ENCODE data around the gene TMEM187.
A peak's percentile ranks its signal among the peaks of the same experiment; 100 is the strongest.

TMEM187 gene

DNA sequence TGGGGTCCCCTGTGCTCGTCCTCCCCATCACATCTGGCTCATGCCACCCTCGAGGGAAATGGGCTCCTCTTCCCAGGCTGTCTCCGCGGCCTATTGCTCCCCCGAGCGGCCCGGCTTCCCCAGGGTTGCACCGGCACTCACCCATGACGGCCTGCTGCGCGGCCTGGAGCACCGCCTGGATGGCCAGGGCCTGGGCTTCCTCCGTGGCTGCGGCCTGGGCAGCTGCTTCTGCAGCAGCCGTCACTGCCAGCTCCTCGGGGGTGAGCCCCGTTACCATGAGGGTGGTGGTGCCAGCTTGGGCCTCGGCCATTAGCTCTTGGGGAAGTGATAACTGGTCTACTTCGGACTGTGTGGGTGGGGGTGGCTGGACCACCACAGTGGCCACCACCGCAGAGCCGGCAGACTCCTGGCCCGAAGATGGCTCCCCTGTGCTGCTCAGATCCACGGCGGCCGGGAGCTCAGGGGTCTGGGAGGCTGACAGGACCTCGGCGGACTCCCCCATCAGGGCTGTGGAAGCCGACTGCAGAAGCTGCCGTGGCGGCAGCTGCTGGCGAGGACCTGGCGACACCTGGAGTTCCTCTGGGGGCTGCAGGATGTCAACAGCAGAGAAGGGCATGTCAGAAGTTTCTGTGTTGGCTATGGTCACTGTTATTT lies 20.1 kb upstream of the TMEM187 start:
- in situ Hi-C loops (cut with MboI; ENCODE audit: low pct_unique_long_range_greater_than_20kb, low sequenced_read_pairs): no loop called here
- no peak for DNase-seq

DNA sequence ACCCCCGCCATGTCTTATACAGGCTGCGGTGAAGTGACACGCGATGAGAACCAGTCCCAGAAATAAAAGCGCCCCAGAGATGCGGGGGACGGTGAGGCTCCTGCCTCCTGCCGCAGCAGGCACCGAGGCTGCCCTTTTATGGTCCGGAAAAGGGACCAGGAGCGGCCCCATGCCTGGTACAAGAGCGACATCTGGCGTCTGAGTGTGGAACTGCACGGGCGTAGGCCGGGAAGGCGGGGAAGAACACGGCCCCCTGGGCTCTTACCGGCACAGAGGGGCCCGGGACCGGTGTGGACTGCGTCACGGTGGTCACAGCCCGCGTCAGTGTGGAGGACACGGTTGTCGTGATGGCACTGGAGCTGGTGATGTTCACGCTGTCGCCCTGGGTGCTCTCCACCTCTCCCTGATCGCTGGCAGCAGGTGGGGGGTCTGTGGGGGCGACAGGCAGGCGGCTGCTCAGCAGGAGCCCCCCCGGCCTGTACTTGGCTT lies 19.2 kb upstream of the TMEM187 start:
- DNase-seq: peak; percentile 86
- in situ Hi-C loops (cut with MboI; ENCODE audit: low pct_unique_long_range_greater_than_20kb, low sequenced_read_pairs): no loop called here

DNA sequence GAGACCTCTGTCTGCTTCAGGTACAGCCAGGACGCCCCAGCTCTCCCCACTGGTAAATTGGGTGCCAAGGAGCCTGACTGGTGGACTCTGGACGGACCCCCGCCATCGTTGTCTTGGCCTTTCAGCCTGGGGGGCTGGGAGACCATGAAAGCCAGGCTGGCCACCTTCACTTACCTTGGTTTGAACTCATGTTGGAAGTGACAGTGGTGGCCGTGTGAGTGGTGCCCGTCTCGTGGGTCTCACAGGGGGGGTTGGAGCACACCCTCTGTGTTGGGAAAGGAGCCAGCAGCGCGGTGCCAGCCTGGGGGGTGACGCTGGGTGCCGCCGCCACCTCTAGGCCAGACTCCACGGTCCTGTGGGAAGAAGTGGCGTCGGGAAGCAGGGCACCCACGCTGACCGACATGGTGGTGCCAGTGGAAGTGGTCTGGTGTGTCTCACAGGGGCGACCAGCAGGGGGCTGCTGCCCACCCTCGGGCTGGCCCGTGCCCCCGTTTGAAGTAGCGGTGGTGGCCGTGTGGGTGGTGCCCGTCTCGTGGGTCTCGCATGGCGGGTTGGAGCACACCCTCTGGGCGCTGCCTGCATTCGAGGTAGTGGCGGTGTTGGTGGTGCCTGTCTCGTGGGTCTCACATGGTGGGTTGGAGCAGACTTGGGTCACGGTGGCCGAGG lies 18.5 kb upstream of the TMEM187 start:
- in situ Hi-C loops (cut with MboI; ENCODE audit: low pct_unique_long_range_greater_than_20kb, low sequenced_read_pairs): no loop called here
- DNase-seq: no peak

DNA sequence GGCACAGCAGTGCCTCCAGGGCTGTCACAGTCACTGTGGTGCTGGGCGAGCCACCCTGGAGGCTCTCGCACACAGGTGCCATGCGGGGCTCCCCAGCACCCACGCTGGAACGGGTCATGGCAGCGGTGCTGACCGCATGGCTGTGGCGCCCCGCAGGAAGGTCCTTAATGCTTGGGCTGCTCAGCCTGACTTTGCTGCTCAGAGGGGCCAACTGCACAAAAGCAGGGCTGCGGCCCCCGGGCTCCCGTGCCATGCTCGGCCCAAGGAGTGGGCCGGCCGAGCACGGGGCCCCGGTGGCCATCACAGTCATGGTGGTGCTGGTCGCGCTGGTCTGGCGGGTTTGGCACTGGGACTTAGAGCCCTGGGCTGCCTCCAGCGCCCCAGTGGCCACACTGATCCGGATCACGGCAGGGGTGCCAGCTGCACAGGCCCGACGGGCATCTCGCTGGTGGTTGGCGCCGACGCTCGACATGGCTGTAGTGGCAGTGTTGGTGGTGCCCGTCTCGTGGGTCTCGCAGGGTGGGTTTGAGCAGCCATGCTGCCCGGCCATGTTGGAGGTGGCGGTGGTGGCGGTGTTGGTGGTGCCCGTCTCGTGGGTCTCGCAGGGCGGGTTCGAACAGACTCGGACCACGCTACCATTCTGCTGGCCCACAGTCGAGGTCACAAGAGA lies 17.9 kb upstream of the TMEM187 start:
- in situ Hi-C loops (cut with MboI; ENCODE audit: low pct_unique_long_range_greater_than_20kb, low sequenced_read_pairs): no loop called here

DNA sequence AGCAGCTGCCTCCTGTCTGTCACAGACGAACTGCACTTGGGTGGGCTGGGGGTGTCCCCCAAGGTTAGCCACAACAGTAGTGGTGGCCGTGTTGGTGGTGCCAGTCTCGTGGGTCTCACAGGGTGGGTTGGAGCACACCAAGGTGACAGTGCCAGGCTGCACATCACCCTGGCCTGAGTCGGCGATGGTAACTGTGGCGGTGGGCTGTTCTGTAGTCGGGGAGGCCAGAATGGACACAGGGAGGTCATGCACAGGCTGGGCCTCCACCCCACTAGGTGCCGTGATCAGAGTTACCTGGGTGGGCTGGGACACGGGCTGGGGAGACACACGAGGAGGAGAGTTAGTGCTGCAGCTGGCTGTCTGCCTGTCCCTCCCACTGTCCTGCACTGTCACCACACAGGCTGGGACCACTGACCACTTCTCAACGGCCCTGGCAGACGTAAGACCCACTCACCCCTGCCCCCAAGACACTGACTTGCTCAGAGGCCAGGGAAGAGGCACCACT lies 17.3 kb upstream of the TMEM187 start:
- no peak for DNase-seq
- in situ Hi-C loops (cut with MboI; ENCODE audit: low pct_unique_long_range_greater_than_20kb, low sequenced_read_pairs): no loop called here

More for the DNA sequence above, 17.9 kb upstream of the TMEM187 start:
- no peak for DNase-seq

DNA sequence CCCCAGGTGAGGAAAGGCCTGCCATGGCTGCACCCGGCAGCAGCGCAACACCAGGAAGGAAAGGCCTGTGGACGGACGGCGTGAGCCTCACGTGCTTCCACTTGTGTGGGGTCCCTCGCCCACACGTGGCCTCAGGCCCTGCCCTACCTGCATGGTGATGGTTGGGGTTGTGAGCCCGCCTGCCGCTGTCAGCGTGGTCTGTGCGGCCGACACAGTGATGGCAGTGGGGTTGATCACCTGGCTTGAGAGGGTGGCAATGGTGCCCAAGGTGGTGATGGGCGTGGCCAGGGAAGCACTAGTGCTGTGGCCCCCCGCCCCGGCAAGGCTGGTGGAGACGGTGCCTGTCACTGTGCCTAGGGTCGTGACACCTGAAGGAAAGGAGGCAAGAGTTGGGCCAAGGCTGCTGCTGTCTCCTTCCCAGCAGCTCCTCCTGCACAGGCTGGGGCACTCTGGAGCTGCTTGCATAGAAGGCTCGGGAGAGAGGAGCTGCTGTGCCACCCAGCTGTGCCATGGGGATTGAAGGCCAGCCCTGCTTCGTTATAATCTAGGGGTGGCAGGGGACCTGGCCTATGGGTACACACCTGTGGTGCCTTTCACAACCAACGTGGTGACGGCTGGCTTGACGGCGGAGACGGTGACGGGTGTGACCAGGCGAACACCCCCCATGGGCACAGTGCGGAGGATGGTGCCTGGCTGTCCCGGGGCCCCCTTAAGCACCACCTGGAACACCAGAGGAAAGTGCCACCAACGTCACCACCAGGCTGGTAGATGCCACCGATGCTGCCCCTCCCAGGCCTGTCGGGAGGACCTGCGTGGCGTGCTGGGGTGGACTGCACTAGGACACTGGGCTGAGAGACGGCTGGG lies 16.3 kb upstream of the TMEM187 start:
- in situ Hi-C loops (cut with MboI; ENCODE audit: low pct_unique_long_range_greater_than_20kb, low sequenced_read_pairs): no loop called here
- DNase-seq: no peak

DNA sequence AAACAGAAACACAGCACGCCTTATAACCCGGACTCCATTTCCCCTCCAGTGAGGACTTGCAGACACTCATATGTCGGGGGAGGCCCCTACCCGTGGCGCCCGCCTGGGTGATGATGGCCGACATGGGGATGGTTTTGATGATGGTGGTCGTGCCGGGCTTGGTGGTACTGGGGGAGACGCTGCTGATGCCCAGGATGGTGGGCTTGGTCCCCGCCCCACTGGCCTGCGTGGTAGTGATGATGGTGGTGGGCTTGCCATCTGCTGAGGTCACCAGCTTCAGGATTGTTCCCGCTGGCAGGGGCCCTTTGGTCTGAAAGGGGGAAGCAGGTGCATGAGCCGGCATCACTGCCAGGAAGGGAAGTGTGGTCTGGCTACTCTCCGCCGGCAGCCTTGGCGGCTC lies 15.3 kb upstream of the TMEM187 start:
- in situ Hi-C loops (cut with MboI; ENCODE audit: low pct_unique_long_range_greater_than_20kb, low sequenced_read_pairs): no loop called here
- no peak for DNase-seq

DNA sequence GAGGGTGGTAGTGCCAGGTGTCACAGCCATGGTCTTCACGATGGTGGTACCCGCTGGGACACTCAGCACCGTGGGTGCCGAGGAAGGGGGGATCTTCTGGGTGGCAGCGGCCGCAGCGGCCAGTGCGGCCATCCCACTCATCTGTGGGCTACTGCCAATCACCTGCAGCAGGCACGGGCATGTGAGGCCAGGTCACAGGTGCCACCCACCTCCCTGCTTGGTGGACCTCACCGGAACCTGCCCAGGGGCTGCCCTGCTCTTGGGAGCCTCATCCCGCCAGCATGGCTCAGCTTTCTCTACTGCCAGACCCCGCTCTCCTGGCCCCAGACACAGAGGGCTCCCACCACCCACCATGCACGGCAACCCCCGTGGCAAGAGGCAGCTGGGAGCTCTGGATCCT lies 13.9 kb upstream of the TMEM187 start:
- in situ Hi-C loops (cut with MboI; ENCODE audit: low pct_unique_long_range_greater_than_20kb, low sequenced_read_pairs): no loop called here
- DNase-seq: no peak

DNA sequence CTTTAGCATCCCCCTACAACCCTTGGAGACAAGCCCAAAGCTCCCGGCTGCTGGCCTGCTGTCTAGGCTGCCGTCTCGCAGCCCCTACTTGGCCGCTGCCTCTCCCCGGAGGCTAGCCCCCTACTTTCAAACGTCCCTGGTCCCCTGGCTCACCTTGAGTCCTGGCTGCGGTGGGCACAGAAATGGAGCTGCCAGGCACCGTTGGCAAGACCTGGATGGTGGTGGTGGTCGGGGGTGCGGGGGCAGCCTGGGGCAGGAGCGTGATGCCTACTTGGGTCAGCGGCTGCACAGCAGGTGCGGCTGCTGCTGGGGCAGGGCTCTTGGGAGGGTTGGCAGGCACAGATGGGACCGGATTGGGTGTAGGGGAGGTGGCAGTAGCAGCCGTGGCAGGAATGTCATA lies 12.9 kb upstream of the TMEM187 start:
- no peak for DNase-seq
- in situ Hi-C loops (cut with MboI; ENCODE audit: low pct_unique_long_range_greater_than_20kb, low sequenced_read_pairs): no loop called here

DNA sequence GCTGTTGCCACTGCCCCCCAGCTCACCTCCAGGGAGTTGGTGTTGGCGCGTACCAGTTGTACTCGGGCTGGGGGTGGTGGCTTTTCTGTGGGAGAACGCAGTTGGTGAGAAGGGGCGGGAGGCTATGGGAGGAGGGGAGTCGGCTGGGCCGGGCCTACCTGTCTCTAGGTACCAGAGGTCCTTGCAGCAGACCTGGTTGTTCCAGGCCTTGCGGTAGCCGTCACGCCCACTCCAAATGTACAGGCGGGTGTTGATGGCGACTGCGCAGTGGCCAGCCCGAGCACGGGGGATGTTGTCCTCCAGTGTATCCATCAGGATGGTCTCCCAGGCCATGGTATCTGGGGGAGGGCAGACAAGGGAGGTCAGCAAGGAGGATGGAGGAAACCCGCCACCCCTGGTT lies 12.5 kb upstream of the TMEM187 start:
- in situ Hi-C loops (cut with MboI; ENCODE audit: low pct_unique_long_range_greater_than_20kb, low sequenced_read_pairs): no loop called here
- DNase-seq: no peak

DNA sequence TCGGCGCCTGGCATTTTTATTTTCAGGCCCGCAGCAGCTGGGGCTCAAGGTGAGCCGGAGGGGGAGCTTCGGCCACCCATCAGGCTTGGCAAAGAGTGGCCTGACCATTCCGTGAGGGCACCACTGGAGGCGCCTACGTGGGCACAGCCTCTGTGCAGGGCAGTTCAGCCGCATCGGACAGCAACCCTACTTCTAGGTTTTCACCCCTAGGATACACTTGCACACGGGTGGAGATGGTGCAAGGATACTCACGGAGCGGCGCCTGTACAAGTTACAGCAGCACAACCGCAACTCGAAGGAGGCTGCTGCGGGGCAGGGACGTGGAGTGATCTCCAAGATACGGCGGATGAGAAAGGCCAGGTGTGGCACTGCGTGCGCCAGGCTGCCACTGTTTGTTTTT lies 11.8 kb upstream of the TMEM187 start:
- DNase-seq: no peak
- in situ Hi-C loops (cut with MboI; ENCODE audit: low pct_unique_long_range_greater_than_20kb, low sequenced_read_pairs): no loop called here

DNA sequence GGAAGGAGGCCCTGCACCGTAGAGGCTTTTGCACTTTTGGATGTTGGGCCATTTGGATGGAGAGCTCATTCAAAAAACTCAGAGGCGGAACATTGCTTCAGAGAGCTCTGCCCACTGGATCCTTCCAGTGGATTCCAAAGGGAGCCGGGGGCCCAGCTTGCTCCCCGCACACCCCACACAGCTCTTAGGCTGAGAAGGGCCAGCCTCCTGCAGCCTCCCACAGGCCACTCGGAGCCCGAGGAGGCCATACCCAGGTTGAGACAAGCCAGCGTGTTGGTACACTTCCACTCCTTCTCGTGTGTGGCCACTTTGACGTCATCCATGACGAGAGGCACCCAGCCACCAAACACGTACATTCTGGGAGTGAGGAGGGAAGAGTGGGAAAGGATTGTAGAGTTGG lies 11.3 kb upstream of the TMEM187 start:
- in situ Hi-C loops (cut with MboI; ENCODE audit: low pct_unique_long_range_greater_than_20kb, low sequenced_read_pairs): no loop called here
- no peak for DNase-seq

DNA sequence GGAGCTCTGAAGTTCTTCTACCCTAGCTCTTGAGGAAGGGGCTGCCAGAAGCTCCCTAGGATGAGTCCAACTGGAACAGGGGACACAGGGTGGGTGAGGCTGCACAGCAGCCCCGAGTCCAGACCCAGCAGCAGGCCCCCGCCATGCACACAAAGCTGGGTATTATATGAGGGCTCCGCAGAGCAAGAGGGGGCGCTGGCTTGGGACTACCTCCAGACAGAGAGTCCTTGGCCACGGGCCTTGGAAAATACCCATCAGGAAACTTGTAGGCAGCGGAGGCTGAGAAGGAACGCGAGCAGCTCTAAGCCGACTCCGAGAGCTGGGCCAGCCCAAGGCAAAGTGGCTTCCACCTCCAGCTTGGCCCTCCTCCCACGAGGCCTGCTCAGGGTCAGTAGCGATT lies 9.0 kb upstream of the TMEM187 start:
- no peak for DNase-seq
- in situ Hi-C loops (cut with MboI; ENCODE audit: low pct_unique_long_range_greater_than_20kb, low sequenced_read_pairs): no loop called here

DNA sequence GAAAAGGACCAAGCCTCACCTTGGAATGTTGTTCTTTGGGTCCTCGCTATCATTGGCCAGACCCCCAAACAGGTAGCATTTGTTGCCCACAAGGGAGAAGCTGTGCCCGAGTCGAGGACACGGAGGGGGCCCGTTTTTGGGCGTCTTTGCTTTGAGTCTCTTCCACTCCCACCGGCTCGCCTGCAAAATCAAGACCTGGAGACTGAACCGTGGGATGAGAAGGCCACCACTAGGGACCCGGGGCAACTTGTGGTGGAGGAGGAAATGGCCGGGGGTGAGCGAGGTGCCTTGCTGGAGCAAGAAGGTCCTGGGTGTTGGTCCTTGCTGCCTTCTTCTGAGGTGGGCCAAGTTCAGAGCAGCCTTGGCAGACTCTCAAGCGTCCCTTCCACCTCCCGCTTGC lies 8.4 kb upstream of the TMEM187 start:
- in situ Hi-C loops (cut with MboI; ENCODE audit: low pct_unique_long_range_greater_than_20kb, low sequenced_read_pairs): no loop called here
- no peak for DNase-seq

DNA sequence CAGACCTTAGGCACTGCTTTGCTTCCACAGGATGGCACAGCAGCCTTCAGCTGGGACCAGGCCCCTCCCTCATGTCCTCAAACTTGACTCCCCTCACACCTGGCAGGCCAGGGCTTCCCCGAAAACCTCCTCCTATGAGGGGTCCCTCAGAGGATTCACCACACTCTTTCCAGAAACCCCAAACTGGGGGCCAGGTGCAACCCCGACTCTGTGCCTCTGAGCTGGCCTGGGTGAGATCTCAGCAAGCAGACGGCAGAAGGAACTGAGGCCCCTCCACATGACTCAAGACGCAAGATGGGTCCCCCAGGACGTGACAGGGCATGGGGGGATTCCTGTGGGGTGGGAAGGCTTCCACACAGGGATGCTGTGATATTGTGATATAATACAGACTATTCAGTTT lies 7.1 kb upstream of the TMEM187 start:
- in situ Hi-C loops (cut with MboI; ENCODE audit: low pct_unique_long_range_greater_than_20kb, low sequenced_read_pairs): no loop called here
- no peak for DNase-seq

DNA sequence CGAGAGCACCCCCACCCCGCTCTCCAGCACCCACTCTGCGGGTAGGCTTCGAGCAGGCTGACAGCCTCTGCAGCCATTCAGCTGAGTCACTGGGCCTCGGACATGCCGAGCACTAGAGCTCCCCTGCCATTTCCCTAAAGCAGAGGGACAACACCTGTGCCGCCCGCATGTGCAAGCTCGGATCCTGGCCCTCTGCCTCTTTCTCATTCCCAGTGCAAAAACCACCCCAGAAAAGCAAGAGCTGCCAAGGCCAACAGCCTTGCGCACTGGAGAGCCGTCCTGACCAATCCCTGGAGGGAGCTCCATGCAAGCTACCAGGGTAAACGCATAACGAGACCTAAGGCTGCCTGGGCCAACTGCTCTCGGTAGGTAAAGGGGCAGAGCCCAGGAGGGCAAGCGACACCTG lies 6.3 kb upstream of the TMEM187 start:
- DNase-seq: no peak
- in situ Hi-C loops (cut with MboI; ENCODE audit: low pct_unique_long_range_greater_than_20kb, low sequenced_read_pairs): no loop called here

DNA sequence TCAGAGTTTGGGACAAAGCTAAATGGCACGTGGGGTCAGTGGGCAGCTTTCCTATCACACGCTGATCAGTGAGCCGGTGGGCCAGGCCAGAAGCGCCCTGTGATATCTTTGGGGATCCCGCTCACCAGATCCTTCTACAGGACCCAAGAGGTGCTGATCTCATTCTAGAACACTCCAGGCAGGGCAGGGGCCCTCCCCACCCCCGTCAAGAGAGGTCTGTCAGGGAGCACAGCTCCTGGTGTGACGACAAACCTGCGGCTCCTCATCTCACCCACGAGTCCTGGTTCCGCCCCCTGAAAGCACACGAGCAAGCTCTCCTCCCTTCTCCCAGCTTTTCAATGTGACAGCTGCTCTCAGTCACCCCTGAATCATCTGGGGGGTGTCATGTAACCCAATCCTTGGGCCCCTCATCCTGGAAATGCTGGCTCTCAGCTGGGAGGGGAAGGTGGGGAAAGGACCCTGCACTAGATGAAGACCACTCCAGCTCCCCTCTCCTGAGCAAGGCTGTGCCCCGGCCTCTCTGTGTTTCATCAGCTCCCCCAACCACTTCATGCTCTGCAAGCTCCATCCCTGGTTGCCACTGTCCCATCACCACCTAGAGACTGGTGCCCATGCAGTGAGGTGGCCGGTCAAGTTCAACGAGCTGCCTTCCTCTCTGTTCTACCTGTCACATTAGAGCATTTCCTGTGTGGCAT lies 5.6 kb upstream of the TMEM187 start:
- no peak for DNase-seq
- in situ Hi-C loops (cut with MboI; ENCODE audit: low pct_unique_long_range_greater_than_20kb, low sequenced_read_pairs): no loop called here

DNA sequence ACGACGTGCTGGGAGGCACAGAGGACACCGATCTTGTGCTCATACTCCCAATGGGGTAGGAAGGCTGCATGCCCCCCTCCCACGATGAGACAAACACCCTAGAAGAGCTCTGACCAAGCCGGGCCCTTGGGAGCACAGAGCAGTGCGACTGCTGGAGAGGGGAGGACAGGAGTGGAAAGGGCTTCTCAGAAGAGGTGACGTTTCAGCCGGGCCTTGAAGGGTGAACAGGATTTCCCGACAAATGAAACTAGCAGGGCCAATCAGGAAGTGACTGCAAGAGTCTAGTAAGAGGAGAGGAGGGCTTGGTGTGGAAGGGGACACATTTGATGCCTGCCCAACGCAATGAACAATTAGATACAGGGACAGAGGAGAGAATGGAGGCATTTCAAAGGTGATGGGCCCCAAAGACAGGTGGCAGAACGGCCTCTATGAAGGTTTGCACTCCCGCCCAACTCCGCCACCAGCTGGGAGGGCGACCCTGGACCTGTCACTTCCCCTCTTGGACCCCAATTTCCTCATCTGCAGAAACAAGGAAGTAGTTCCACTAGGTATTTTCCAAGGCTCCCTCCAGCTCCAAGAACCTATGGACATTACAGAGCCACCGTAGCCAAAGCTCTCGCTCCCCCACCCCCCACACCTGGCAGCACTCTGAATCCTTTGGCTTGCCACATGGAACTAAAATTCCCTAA lies 4.9 kb upstream of the TMEM187 start:
- peak; percentile 75 for DNase-seq
- in situ Hi-C loops (cut with MboI; ENCODE audit: low pct_unique_long_range_greater_than_20kb, low sequenced_read_pairs): no loop called here

Measured in KBM-7 (cell line).